ENCODE data around the gene FRMD3. TPM values are rescaled to one million over a fixed set of nuclear protein-coding genes. Genes with fewer than 3 reads are reported as not detected.

The FRMD3 gene
- total RNA-seq, 1 donor from 2014 or later = 0.65 TPM

DNA sequence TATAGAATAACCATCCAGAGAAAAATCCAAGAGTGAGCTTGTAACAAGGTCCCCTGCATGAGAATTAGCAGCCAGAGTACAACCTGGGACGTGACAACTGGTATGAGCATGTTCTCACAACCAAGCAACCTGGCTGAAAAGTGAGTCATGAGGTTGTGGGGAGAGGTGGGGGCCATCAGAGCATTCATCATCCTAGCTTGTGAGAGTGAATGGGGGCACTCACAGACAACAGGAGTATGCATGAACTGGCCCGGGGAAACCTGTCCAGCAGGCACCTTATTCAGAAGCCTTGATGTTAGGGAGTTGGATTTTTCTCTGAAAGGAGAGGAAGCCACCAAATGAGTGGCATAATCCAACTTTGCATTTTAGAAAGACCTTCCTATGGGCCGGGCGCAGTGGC is 113.0 kb downstream of the FRMD3 start:
- Mint-ChIP-seq H3K27me3 (peaks cover 3% of the 10 kb centered on the region), H3K4me3 (ENCODE audit: low read depth) (no peak overlapping the region), H3K36me3 (ENCODE audit: insufficient read depth) (no peaks in the 10 kb centered on the region), H3K9me3 (ENCODE audit: low read depth) (no peaks in the 10 kb centered on the region), H3K27ac (peak overlapping the region; percentile 75), H3K4me1 (ENCODE audit: low read depth) (peaks cover 21% of the 10 kb centered on the region)
- TF ChIP-seq, protein P1, sequence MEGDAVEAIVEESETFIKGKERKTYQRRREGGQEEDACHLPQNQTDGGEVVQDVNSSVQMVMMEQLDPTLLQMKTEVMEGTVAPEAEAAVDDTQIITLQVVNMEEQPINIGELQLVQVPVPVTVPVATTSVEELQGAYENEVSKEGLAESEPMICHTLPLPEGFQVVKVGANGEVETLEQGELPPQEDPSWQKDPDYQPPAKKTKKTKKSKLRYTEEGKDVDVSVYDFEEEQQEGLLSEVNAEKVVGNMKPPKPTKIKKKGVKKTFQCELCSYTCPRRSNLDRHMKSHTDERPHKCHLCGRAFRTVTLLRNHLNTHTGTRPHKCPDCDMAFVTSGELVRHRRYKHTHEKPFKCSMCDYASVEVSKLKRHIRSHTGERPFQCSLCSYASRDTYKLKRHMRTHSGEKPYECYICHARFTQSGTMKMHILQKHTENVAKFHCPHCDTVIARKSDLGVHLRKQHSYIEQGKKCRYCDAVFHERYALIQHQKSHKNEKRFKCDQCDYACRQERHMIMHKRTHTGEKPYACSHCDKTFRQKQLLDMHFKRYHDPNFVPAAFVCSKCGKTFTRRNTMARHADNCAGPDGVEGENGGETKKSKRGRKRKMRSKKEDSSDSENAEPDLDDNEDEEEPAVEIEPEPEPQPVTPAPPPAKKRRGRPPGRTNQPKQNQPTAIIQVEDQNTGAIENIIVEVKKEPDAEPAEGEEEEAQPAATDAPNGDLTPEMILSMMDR (IDR thresholded peaks at IDR 0.05; ENCODE audit: unreplicated experiment) = no peak
- no peak for DNase-seq (ENCODE audit: low spot score, unreplicated experiment)

DNA sequence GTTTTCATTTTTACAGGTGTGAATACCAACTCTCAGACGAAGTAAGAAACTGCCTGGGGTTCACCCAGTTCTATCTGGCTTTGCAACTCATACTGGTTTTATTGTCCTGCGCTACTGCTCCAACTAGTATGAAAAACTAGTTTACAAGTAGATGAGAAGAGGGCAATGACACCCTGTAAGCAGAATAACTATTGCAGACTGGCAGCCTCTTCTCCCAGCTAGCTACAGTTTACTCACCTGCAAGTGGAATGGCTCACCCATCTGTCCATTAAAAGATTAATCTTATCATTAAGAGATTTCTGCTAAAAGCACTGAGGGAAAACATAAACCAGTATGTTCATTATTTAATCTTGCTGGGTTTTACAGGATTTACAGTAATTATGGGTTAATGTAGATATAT is 113.4 kb downstream of the FRMD3 start:
- H3K27me3 Mint-ChIP-seq = no peaks in the 10 kb centered on the region
- no peaks in the 10 kb centered on the region for H3K9me3 Mint-ChIP-seq (ENCODE audit: low read depth)

DNA sequence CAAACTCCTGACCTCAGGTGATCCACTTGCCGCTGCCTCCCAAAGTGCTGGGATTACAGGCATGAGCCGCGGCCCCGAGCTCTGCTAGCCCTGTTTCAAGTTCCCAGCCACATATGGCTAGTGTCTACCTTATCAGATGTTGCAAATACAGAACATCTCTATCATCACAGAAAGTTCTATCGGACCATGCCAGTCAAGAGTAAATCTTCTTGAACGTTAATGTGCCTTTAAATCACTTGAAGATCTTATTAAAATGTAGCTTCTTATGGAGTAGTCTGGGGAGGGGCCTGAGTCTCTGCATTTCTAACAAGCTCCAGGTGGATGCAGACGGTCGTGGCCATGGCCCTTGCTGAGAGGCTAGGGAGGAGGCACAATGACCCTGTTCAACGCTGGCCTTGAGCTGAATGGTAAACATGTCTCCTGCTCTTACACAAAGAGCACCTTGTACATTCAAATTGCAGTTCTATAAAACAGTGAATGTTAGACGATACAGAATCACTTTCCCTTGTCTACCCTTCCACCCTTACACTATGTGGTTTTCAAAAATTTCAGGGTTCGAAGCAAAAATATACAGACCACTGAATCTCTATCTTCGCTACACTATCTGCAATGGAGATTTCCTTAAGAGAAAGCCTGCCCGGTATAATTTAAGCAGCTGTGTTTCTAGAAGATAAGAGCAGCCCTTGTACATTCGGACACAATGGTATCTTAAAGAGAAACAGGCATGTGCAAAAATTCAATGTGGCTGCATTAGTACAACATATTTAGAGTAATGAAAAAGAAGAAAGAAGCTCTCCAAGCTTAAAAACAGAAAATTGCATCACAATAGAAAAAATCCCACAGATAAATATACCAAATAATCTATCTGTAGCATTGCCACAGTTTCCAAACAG is 114.1 kb downstream of the FRMD3 start:
- H3K9me3 Mint-ChIP-seq (ENCODE audit: low read depth) = no peaks in the 10 kb centered on the region
- no peak for DNase-seq (ENCODE audit: low spot score, unreplicated experiment)
- H3K36me3 Mint-ChIP-seq (ENCODE audit: insufficient read depth) = no peaks in the 10 kb centered on the region
- no peaks in the 10 kb centered on the region for H3K27me3 Mint-ChIP-seq
- peak overlapping the region; percentile 86 for H3K27ac Mint-ChIP-seq
- no peak overlapping the region for H3K4me3 Mint-ChIP-seq (ENCODE audit: low read depth)
- TF ChIP-seq, protein P1 (IDR thresholded peaks at IDR 0.05; ENCODE audit: unreplicated experiment) = no peak
- H3K4me1 Mint-ChIP-seq (ENCODE audit: low read depth) = peaks cover 17% of the 10 kb centered on the region

More for the DNA sequence above, 113.4 kb downstream of the FRMD3 start:
- H3K27ac Mint-ChIP-seq = peak overlapping the region; percentile 86
- H3K4me3 Mint-ChIP-seq (ENCODE audit: low read depth) = no peak overlapping the region
- no peaks in the 10 kb centered on the region for H3K36me3 Mint-ChIP-seq (ENCODE audit: insufficient read depth)
- H3K4me1 Mint-ChIP-seq (ENCODE audit: low read depth) = peaks cover 21% of the 10 kb centered on the region
- TF ChIP-seq, protein P1 (IDR thresholded peaks at IDR 0.05; ENCODE audit: unreplicated experiment) = no peak
- DNase-seq (ENCODE audit: low spot score, unreplicated experiment) = no peak

DNA sequence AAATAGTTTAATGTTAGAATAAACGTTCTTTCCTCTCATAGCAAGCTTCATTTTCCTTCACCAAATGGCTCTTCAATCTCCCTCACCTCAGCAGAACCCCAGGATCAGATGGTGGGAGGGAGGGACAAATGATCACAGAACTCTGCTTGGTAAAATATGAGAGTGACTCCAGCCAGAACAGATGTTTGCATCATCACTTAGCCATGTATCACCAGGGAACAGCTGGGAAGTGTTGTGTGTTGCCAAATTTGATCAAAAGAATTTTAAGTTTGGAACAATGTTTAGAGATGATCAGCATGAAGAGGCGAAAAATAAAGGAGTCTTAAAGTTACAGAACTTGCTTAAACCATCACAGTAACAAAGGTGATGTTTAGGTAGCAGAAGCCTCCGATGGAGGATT is 115.7 kb downstream of the FRMD3 start:
- H3K4me1 Mint-ChIP-seq (ENCODE audit: low read depth) = peaks cover 17% of the 10 kb centered on the region
- no peak for DNase-seq (ENCODE audit: low spot score, unreplicated experiment)
- H3K36me3 Mint-ChIP-seq (ENCODE audit: insufficient read depth) = no peaks in the 10 kb centered on the region
- H3K9me3 Mint-ChIP-seq (ENCODE audit: low read depth) = no peaks in the 10 kb centered on the region
- TF ChIP-seq, protein P1 (IDR thresholded peaks at IDR 0.05; ENCODE audit: unreplicated experiment) = no peak
- H3K4me3 Mint-ChIP-seq (ENCODE audit: low read depth) = no peak overlapping the region
- no peaks in the 10 kb centered on the region for H3K27me3 Mint-ChIP-seq
- H3K27ac Mint-ChIP-seq = peak overlapping the region; percentile 76

DNA sequence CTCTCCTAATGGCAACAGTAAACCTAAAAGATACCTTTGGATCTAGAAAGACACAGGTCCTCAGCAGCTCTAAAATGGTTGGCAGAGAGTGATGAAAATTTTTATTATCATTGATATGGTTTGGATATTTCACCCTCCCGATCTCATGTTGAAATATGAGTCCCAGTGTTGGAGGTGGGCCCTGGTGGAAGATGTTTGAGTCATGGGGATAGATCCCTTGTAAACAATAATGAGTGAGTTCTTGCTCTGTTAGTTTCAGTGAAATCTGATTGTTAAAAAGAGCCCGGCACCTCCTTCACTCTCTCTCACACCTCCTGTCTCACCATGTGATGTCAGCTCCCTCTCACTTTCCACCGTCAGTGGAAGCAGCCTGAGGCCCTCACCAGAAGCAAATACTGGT is 117.7 kb downstream of the FRMD3 start:
- no peak overlapping the region for H3K4me3 Mint-ChIP-seq (ENCODE audit: low read depth)
- peaks cover 1% of the 10 kb centered on the region for H3K36me3 Mint-ChIP-seq (ENCODE audit: insufficient read depth)
- no peak overlapping the region for H3K27ac Mint-ChIP-seq

More for the DNA sequence above, 117.7 kb downstream of the FRMD3 start:
- no peak for DNase-seq (ENCODE audit: low spot score, unreplicated experiment)
- Mint-ChIP-seq H3K9me3 (ENCODE audit: low read depth) (no peaks in the 10 kb centered on the region), H3K4me1 (ENCODE audit: low read depth) (peaks cover 21% of the 10 kb centered on the region), H3K27me3 (no peaks in the 10 kb centered on the region)
- TF ChIP-seq, protein P1 (IDR thresholded peaks at IDR 0.05; ENCODE audit: unreplicated experiment) = no peak

Data from progenitor cell of endocrine pancreas (in vitro differentiated cells).